Omental fat pad (tissue), 4 donors: ENCODE results near the gene ANKRD53. TPM values are rescaled to one million over a fixed set of nuclear protein-coding genes. Genes with fewer than 3 reads are reported as not detected.

Experiments
- ATAC-seq: fragments of 150-250 bp; one replicate; pipeline ENCODE4 v1.9.1; 2016; ENCODE audit warnings: mild to moderate bottlenecking, moderate library complexity; ENCODE audit not compliant: low FRiP score
- DNase-seq: peaks from one replicate; pipeline ENCODE4 v3.0.0-alpha.2; 2019; ENCODE audit warnings: low spot score
- total RNA-seq, 4 donors: library from RNA; depleted of rRNA; stranded (reverse); fragments of >200 nt; gene quantifications; one replicate each; pipeline ENCODE4 v1.1.0, GENCODE V29; 2016
- TF ChIP-seq, protein P1 (sequence below), 3 donors: fragments of 450-650 bp; IDR thresholded peaks; one replicate each; pipeline ENCODE4 v1.5.1; 2016 to 2017; ENCODE audit warnings: antibody characterized with exemption in 3 of 3, mild to moderate bottlenecking in 3 of 3, moderate library complexity in 2 of 3

The ANKRD53 gene
- total RNA-seq, 4 donors from 2014 or later: 6.2 to 16.8 (median 10.0) TPM

DNA sequence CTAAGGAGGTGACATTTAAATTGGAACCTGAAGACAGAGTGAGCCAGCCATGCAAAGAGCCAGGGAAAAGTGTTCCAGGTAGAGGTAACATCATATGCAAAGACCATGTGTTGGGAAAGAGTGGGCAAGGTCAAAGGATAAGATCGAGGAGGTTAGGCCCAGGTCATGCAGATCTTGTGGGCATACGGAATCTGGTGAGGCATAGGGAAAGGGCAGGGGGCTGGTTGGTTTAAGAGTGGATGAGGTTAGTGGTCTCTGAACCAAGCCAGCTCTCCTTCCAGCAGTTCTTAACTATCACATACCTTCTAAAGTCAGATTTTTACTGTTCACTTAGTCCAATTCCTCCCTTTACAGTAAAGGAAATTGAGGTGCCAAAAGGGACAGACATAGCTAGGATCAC lies 3.0 kb downstream of the ANKRD53 start:
- no peak for DNase-seq
- TF ChIP-seq, protein P1, sequence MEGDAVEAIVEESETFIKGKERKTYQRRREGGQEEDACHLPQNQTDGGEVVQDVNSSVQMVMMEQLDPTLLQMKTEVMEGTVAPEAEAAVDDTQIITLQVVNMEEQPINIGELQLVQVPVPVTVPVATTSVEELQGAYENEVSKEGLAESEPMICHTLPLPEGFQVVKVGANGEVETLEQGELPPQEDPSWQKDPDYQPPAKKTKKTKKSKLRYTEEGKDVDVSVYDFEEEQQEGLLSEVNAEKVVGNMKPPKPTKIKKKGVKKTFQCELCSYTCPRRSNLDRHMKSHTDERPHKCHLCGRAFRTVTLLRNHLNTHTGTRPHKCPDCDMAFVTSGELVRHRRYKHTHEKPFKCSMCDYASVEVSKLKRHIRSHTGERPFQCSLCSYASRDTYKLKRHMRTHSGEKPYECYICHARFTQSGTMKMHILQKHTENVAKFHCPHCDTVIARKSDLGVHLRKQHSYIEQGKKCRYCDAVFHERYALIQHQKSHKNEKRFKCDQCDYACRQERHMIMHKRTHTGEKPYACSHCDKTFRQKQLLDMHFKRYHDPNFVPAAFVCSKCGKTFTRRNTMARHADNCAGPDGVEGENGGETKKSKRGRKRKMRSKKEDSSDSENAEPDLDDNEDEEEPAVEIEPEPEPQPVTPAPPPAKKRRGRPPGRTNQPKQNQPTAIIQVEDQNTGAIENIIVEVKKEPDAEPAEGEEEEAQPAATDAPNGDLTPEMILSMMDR (IDR thresholded peaks at IDR 0.05): no peak
- ATAC-seq: no peak

DNA sequence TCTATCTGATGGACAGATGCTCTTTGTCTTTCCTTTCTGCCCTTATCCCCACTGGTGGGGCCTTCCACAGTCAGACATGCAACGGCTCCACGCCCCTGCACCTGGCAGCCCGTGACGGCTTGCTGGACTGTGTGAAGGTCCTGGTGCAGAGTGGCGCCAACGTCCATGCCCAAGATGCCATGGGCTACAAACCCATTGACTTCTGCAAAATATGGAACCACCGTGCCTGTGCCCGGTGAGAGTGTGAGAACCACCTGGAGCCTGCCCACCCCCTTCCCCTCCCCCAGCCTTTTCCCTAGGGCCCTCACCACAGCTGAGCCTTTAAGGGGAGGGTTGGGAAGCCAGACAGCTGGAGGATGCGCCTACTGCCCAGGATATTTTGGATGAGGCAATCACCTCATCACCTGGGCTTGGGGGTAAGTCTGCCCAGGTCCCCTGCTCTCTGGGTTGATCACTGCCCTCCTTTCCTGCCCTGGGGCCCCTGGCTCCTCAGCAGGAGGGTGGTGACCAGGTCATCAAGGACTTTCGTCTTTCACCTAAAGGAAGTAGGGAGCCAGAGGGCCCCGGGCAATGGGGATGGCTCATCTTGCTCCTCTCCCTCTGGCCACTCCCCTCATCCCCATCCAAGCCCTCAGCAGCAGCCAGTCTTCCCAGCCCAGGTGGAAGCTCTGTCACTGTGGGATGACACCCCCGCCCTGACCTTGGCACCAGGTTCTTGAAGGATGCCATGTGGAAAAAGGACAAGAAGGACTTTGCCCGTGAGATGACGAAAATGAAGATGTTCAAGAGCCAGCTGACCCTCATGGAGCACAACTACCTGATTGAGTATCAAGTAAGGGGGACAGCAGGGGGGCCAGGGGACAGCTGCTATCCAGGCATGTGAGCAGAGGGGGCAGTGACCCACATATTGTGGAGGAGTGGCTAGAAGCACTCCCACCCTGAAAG lies 3.7 kb downstream of the ANKRD53 start:
- TF ChIP-seq, protein P1 (IDR thresholded peaks at IDR 0.05): no peak
- ATAC-seq (no peak), DNase-seq (no peak)

DNA sequence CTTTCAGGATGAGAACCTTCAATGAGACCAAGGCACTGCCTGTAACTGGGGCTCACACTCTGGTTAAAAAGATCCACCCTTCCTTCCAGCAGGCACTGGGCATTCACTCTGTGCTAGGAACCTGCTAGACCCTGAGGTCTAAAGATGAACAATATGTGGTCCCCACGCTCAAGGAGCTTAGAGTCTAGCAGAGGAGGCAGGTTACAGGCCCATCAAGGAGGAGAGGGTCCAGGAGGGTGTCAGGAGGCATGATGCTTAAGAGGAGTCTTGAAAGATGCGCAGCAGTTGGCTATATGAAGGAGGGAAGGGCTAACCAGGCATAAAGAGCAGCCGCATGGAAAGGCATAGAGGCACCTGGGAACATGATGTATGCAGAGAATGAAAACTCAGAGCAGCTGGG lies 4.5 kb downstream of the ANKRD53 start:
- TF ChIP-seq, protein P1 (IDR thresholded peaks at IDR 0.05): no peak
- DNase-seq: no peak
- no peak for ATAC-seq

DNA sequence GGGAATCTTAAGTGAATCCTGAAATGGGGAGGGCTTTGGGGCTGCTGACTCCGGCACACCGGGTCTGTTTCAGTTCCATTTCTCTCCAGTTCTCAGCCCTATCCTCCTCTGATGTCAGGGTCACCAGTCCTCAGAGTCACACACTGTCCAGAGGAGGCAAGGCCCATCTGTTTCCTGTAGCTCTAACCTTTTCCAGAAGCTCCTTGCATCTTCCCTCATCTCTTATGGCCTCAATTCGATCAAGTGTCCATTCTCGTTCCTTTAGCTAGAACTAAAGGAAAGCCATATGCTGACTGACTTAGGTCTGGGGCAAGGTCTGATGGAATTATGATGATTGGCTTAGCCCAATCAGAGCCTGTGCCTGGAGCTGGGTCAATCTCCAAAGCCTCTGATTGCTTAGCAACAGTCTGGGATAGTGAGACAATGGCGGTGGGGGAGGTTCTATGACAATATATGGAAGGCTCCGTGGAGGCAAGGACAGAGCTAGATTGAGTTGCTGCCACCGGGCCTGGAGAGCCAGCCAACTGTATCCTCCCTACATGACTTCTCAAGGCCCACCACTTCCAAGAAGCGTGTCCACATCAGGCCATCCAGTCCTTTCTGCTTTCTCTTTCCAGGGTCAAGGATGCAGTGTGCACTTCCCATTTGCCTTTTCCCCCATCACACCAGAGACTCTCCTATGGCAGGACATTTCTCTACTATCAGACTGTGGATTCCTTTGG lies 5.2 kb downstream of the ANKRD53 start:
- no peak for DNase-seq
- ATAC-seq: no peak
- TF ChIP-seq, protein P1 (IDR thresholded peaks at IDR 0.05): no peak

DNA sequence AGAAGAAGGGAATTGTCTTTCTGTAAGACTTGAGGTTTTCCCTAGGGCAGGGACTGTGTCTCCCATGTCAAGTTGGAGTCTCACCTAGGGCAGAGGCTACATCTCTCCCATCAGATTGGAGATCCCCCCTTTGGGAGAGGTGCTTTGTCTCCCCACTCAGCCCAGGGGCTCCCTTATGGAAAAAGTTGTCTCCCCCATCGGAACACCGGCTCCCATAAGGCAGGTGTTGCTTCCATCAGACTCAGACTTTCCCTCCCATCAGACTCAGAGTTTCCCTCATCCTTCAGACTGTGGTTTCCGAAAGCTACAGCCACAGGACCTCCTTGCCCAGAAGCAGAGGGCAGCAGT lies 5.8 kb downstream of the ANKRD53 start:
- DNase-seq (no peak), ATAC-seq (no peak)
- TF ChIP-seq, protein P1 (IDR thresholded peaks at IDR 0.05): no peak

DNA sequence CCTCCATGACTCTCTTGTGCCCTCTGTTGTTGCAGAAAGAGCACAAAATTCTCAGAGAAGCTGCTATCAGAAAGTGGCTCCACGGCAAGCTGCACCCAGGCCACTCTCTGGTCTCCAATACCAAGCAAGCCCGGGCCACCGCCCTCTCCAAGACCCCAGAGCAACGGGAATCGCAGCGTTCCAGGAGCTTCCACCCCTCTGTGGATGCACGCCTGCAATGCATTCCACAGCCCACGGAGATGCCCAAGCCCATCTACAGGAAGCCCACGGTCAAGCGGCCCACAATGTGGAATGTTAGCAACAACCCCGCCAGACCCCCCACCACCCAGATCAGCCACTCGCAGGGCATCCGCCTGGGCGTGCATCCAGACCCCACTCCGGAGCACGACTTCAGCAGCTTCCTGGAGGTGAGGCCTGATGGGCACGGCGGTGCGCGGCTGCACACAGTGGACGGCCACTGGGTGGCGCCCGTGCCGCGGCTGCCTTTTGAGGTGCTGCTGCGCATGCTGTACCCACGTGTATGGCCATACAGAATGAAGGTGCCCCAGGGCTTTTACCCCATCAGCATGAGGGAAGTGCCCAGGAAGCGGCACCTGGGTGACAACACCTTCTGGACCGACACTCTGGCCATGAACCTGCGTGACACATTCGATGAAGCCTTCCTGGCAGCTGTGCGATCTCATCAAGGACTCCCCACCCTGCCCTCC lies 6.3 kb downstream of the ANKRD53 start:
- TF ChIP-seq, protein P1 (IDR thresholded peaks at IDR 0.05): no peak
- DNase-seq: peak; percentile 47
- ATAC-seq: no peak
